Mammary epithelial cell (primary cell): ENCODE measurements around the gene SV2A.

ENCODE experiments used
- CTCF ChIP-seq, 2 donors: IDR thresholded peaks in 1 of 2; conservative IDR thresholded peaks in 1 of 2; 2 replicates each; pipeline ENCODE4 v1.5.1; 2011 to 2012; ENCODE audit warnings: inconsistent platforms in 2 of 2, low read length in 2 of 2, mild to moderate bottlenecking in 2 of 2, control low read depth in 1 of 2, low read depth in 1 of 2; ENCODE audit not compliant: insufficient read depth in 1 of 2; ENCODE audit errors: extremely low read depth in 1 of 2
- EZH2 ChIP-seq: IDR thresholded peaks from 2 replicates; pipeline ENCODE4 v1.6.1; 2012; ENCODE audit warnings: low read length, inconsistent platforms, borderline replicate concordance

GRCh38 chr1:149967041-149967440 lies 49.4 kb upstream of the SV2A start:
- TF ChIP-seq CTCF (conservative IDR thresholded peaks at IDR 0.05 in 1 of 2, IDR thresholded peaks at IDR 0.05 in 1 of 2; ENCODE audit: extremely low read depth in 1 of 2, insufficient read depth in 1 of 2, low read depth in 1 of 2, low read length in 2 of 2) = no peak
- no peak for TF ChIP-seq EZH2
